HEK293 (cell line): ENCODE data around the gene XPA.

Experiments
- CTCF ChIP-seq: fragments of 450-650 bp; formaldehyde crosslinking; IDR thresholded peaks from 2 replicates; pipeline ENCODE4 v1.5.1; 2016; ENCODE audit warnings: missing biosample characterization, missing genetic modification characterization
- REST ChIP-seq: fragments of 450-650 bp; formaldehyde crosslinking; IDR thresholded peaks from 2 replicates; pipeline ENCODE4 v1.5.1; 2016; ENCODE audit warnings: missing biosample characterization, missing genetic modification characterization
- YY1 ChIP-seq: fragments of 450-650 bp; formaldehyde crosslinking; IDR thresholded peaks from 2 replicates; pipeline ENCODE4 v1.5.1; 2018; ENCODE audit warnings: missing biosample characterization, missing genetic modification characterization
- ZNF658 ChIP-seq: fragments of 450-650 bp; formaldehyde crosslinking; IDR thresholded peaks from 2 replicates; pipeline ENCODE4; 2016; ENCODE audit warnings: missing biosample characterization, missing genetic modification characterization

- TF ChIP-seq REST (tag by site-specific recombination) (no peak), YY1 (tag by site-specific recombination) (no peak), ZNF658 (tag by site-specific recombination) (no peak), CTCF (tag by site-specific recombination) (no peak; the same call in 1 of the 2 replicates)
Measured at GRCh38 chr9:97710356-97711222, 13.4 kb upstream of the XPA start.
